Fibroblast of skin of abdomen (primary cell): ENCODE measurements around the gene EMP3.
"Not testable (repeated sequence)": the region's sequence is repeated elsewhere in the genome, so short reads cannot be mapped to it uniquely, and the experiment has no call there.

Experiments
- DNase-seq: peaks from one replicate; pipeline ENCODE4 v3.0.0-alpha.2; 2013

The EMP3 gene

DNA sequence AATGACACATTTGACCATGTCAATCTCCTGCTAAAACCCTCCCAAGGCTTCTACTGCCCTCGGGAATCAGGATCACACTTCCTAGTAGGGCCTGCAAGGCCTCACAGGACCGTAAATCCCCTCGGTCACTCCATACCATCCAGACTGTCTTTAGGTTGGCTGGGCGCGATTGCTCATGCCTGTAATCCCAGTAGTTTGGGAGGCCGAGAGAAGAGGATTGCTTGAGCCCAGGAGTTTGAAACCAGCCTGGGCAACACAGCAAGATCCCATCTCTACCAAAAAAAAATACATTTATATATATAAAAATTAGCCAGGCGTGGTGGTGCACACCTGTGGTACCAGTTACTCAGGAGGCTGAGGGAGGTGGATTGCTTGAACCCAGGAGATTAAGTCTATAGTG, 23.4 kb downstream of the EMP3 start:
- DNase-seq = no peak

DNA sequence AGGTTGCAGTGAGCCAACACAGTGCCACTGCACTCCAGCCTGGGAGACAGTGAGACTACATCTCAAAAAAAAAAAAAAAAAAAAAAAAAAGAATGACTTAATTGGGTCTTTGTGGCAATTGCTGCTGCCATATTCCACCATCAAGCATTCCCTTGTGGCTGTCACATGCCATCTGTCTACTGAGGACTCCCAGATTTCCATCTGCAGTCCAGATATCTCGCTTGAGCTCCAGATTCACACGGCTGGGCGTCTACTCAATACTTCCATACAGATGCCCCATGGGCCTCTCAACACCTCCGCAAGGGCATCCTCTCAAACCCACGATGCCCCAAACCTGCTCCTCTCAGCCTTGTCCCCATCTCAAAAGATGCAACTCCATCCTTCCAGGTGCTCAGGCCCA, 25.5 kb downstream of the EMP3 start:
- no peak for DNase-seq

DNA sequence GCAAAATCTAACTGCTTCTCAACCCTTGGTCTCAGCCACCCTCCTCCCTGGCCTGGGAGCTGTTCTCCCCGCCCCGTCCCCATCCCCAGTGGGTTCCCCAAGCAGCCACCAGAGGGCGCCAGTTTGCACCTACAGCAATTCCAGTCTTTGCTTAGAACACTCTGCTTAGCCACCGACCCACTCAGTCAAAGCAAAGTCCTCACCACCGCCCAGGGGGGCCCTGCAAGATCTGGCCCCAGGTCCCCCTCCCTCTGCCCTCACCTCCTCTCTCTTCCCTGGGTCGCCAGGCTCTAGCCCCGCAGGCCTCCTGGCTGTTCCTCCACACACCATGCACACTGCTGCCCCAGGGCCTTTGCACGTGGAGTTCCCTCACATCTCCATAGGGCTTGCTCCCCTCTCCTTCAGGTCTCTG, 26.0 kb downstream of the EMP3 start:
- DNase-seq = peak; percentile 45

- no peak for DNase-seq
Observed at GRCh38 chr19:48353677-48354076, 28.3 kb downstream of the EMP3 start.

DNA sequence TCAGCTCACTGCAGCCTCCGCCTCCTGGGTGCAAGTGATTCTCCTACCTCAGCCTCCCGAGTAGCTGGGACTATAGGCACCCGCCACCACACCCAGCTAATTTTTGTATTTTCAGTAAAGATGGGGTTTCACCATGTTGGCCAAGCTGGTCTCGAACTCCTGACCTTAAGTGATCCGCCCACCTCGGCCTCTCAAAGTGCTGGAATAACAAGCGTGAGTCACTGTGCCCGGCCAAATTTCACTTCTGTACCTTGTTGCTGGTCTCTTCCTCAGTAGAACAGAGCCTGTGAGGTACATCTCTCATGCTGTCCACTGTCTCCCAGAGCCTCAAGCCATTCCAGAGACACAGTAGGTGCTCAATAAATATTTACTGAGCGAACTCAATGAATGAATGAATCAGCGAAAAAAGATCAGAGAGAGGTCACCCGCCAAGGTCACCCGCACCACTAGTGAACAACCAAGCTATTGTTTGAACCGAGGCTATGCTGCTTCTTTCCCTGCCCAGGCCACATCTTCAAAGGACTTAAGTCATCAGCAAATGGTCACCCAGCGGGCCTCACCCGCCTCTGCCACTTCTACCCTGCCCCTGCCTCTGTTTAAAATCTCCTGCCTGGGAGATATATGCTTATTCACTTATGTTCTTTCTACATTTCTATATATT, 29.1 kb downstream of the EMP3 start:
- DNase-seq = no peak

- DNase-seq = no peak
Observed at GRCh38 chr19:48355365-48355954, 30.1 kb downstream of the EMP3 start.

DNA sequence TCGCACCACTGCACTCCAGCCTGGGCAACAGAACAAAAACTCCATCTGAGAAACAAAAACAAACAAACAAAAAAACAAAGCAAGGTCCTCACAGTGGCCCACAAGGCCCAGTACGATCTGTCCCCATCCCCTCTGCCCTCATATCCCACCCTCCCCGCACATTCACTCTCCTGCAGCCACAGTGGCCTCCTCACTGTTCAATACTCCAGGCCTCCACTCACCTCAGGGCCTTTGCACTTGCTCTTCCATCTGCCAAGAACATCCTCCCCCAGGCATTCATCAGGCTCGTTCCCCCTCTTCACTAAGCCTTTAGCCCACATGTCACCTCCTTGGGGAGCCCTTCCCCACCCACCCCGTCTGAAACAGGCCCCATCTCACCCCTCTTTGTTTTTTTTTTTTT, 33.8 kb downstream of the EMP3 start:
- DNase-seq = no peak

- no peak for DNase-seq
Observed at GRCh38 chr19:48361912-48362311, 36.6 kb downstream of the EMP3 start.

DNA sequence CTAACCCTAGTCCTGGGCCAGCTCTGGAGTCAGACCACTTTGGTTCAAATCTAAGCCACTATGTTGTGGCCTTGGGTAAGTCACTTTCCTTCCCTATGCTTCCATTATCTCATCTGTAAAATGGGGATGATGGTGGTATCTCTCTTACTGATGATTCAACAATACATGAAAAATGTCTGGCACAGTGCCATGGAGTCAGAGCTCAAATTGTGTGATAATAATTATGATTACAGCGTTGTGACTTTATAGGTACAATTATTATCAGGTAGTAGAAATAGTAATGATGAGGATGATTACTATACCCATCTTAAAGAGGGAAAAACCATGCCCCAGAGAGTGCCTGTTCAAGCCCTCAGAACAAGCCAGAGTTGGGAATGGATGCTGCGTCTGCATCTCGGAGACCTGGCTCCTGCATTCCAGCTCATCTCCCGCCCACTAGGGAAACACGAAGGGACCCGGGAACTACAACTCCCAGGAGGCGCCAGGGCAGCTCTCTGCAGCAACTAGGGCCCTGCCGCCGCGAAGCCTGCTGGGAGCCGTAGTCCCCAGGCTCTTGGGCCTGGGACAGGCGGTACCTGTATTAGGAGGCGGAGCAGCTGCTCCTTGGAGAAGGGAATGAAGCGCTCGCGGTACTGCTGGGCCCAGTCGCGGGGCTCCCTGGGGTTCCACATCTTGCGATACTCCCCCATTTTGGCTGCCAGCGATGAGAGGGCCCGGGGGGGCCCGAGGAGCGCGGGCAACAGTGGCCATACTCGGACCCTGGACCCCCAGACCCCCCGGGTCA, 37.6 kb downstream of the EMP3 start:
- peak; percentile 94 for DNase-seq

DNA sequence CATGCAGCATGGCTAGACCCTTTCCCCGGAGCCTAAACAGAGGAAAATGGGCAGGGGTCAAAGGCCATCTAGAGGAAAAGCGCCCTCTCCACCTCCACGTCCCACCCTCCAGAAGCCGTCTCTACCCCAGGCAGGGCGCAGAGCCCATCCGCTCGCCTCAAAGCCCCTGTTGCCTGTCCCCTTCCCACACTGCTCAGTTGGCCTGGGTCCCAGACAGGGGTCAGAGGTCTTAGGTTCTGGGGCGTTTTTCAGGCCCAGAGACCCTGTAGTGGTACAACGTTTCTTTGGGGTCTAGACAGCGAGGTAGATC, 38.1 kb downstream of the EMP3 start:
- no peak for DNase-seq

DNA sequence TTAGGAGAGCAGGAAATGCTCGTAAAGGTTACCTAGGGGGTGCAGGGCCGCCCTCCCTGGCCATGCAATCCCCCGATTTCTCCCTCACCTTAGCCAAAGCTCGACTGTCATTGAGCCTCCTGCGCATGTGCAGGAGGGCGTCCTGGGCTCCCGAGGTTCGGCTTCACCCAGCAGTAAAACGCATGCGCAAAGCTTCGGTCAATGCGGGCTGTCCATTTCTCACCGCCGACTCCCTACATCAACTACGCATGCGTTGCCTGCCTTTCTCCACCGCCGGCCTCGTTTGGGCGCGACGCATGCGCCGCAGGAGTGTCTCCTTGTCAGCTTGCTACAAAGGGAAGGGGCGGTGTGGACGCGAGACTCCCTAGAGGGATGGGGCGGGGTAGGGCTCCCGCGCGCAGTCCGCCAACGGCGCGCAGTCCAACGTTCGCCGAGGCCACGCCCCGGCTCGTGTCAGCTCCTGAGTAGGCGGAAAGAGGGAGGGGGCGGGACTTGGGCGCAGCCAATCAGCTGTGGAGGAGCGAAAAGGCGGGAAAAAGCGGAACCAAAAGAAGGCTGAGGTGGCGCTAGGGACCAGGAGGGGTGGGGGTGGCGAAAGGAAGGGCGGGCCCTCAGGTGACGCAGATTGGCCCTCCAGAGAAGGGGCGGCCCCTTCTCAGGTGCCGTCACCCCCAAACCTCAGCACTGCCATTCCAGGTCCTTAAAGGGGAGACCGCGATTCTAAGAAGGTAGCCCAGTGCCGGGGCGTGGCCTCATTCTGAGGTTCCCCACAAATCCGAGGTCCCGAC, 38.7 kb downstream of the EMP3 start, which contains the start of the genes SYNGR4 and TMEM143:
Gene SYNGR4 (plus strand): TSS at position 558 of the 788 bp plus-strand sequence. CDS start 1,476 bp downstream, outside the sequence.
Gene TMEM143 (minus strand): TSS at position 131 of the 788 bp plus-strand sequence. CDS start 20 bp downstream, at position 111.
- DNase-seq = peak; percentile 100

GRCh38 chr19:48364598-48365348, 39.4 kb downstream of the EMP3 start:
- DNase-seq = no peak

- no peak for DNase-seq
Observed at GRCh38 chr19:48365602-48366001, 40.2 kb downstream of the EMP3 start.

DNA sequence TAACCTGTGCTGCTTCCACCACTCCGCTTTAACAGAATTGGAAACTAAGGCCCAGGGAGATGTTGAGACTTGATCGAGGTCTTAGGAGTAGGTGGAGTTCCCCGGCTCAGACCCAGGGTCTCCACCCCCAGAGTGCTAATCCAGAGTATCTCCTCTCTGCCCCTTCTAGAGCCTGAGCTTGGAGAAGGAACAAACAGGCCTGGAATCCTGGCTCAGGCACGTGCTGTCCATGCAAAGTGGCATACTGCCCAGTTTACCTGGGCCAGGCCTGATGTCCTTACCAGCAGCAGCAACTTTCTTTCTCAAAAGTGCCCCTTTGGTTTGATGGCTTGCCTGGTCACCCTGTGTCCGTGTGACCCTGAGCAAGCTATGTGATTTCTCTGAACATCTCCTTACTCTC, 42.5 kb downstream of the EMP3 start:
- DNase-seq = no peak

DNA sequence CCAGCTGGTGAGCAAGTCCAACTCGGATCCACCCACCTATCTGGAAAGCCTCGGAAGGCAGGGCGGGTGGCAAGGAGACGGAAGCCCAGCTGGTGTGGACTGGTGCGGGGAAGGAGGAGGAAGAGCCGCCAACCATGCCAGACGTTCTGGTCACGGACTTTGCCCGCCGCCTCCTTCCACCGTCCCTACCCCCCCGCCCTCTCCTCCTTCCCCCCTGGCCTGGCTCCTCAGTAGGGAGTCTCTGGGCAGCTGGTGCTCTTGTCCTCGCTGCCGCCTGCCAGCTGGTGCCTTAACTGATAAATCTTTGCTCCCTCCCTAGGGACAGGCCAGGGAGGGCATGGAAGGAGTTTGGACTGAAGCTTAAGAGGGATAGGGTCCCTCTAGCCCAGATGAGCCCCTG, 43.6 kb downstream of the EMP3 start:
- DNase-seq = no peak

GRCh38 chr19:48370955-48371354, 45.6 kb downstream of the EMP3 start:
- no peak for DNase-seq

- no peak for DNase-seq
Observed at GRCh38 chr19:48371367-48371766, 46.0 kb downstream of the EMP3 start.

- not testable (repeated sequence) for DNase-seq
Observed at GRCh38 chr19:48371771-48372170, 46.4 kb downstream of the EMP3 start.

DNA sequence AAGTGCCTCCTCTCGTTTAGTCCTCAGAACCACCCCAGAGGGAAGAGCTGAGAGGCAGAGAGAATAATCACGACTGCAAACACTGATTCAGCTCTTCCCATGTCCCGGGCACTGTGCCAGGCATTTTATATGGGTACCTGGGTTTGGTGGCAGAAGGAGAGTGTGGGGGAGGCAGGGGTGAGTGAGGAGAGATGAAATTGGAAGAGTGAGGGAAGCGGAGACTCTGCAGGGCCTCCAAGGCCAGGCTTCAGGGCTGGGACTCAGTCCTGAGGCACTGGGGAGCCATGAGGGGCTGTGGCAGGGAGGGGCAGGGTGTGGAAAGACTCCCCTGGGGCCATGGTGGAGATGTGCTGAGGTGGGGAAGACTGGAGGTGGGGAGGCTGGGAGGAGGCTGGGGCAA, 47.6 kb downstream of the EMP3 start:
- no peak for DNase-seq

DNA sequence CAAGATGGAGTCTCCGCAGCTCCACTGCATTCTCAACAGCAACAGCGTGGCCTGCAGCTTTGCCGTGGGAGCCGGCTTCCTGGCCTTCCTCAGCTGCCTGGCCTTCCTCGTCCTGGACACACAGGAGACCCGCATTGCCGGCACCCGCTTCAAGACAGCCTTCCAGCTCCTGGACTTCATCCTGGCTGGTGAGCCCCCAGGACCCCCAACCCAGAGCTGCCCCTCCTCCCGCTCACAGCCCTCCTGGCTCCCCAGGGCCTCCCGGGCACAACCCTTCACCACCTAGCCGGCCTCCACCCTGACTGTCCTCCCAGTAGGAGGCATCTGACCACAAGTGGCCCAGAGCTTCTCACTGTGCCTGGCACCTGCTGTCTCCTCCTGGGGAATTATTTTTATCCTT, 48.2 kb downstream of the EMP3 start:
- DNase-seq = no peak

GRCh38 chr19:48378194-48378570, 52.8 kb downstream of the EMP3 start:
- no peak for DNase-seq

- no peak for DNase-seq
Observed at GRCh38 chr19:48379058-48379457, 53.7 kb downstream of the EMP3 start.
